GM10248 (cell line): ENCODE measurements around the gene KAT2A.

ENCODE experiments used
- CTCF ChIA-PET: fragments of 300-600 bp; sonication (Branson Sonifier 250); formaldehyde crosslinking; extraction: SDS; loops from one replicate; lab custom pipeline; 2021; ENCODE audit warnings: antibody characterized with exemption; lab: Yijun Ruan, JAX
- POLR2A ChIA-PET: fragments of 350-650 bp; sonication (Branson Sonifier 250); formaldehyde crosslinking; extraction: SDS; loops from one replicate; lab custom pipeline; 2020; ENCODE audit warnings: antibody characterized with exemption; lab: Yijun Ruan, JAX
- DNase-seq: peaks from one replicate; pipeline ENCODE4 v3.0.0; 2012; ENCODE audit errors: extremely low spot score
- TF ChIP-seq, protein P1 (sequence below): IDR thresholded peaks from 2 replicates; pipeline ENCODE4 v1.5.1; 2012; ENCODE audit warnings: mild to moderate bottlenecking, low read depth; ENCODE audit errors: extremely low read depth, missing control alignments, control extremely low read depth

KAT2A gene

DNA sequence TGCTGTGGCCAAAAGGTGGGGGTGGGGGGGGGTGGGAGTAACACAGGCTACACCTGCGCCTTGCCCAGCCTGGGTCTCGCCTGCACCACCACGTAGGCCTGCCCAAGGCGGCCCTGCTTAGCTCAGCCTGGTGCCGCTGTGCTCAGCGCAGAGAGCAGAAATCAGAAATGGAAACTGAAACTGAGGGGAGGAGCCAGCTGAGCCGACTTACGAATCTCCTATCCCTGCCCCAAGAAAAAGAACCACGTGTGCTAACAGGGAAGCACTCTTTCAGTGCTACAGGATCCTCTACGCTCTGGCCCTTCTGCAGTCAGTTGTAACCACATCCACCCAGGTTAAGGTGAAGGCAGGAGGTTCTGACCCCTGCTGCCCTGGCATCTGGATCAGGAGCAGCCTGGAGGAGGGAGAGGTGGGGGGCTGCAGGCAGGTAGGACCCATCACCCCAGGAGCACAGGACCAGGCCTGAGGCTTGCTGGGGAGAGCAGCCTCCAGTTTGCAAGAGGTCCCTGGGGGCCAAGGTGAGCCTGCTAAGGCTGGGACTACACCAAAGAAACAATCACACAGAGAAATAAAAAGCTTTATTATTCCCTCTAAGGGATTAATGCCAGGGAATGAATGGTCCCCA is 8.5 kb downstream of the KAT2A start, which contains the start of gene DHX58:
DHX58 (minus strand) TSS at position 163 of the 625 bp plus-strand sequence. CDS start 822 bp downstream, outside the sequence.
- ChIA-PET CTCF (interaction anchor here (1.1 to 12.1 kb wide), 12 partner anchors 9 to 159 kb away, joined by 3 to 172 read pairs (median 6); partner anchors contain the start of genes CNP and KCNH4), POLR2A (interaction anchor here (0.6 to 1.0 kb wide), 3 partner anchors 145 to 149 kb away, joined by 3 to 4 read pairs (median 3); no protein-coding TSS in a partner anchor)
- TF ChIP-seq, protein P1, sequence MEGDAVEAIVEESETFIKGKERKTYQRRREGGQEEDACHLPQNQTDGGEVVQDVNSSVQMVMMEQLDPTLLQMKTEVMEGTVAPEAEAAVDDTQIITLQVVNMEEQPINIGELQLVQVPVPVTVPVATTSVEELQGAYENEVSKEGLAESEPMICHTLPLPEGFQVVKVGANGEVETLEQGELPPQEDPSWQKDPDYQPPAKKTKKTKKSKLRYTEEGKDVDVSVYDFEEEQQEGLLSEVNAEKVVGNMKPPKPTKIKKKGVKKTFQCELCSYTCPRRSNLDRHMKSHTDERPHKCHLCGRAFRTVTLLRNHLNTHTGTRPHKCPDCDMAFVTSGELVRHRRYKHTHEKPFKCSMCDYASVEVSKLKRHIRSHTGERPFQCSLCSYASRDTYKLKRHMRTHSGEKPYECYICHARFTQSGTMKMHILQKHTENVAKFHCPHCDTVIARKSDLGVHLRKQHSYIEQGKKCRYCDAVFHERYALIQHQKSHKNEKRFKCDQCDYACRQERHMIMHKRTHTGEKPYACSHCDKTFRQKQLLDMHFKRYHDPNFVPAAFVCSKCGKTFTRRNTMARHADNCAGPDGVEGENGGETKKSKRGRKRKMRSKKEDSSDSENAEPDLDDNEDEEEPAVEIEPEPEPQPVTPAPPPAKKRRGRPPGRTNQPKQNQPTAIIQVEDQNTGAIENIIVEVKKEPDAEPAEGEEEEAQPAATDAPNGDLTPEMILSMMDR: no peak
- peak; percentile 93 for DNase-seq

DNA sequence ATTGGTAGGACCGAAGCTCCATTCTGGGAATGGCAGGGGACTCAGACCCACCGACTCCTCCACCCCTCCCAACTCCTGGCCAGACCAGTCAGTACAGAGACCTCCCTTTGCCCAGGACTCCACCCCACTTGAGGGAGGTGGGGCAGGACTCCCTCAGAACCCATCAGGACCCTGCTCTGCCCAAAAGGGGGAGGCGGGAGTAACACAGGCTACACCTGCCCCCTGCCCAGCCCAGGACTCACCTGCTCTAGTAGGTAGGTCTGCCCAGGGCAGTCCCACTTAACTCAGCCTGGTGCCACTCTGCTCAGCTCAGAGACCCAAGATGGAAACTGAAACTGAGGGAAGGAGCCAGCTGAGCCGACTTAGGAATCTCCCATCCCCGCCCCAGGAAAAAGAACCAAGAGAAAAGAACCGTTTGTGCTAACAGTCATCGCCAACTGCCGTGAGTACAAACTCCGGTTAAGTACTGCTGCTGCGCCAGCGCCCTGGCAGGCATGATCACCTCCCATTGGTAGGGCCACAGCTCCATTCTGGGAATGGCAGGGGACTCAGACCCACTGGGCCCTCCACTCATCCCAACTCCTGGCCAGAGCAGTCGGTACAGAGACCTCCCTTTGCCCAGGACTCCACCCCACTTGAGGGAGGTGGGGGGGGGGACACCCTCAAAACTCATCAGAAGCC is 9.2 kb downstream of the KAT2A start:
- ChIA-PET POLR2A (interaction anchor here (0.9 to 1.0 kb wide), 2 partner anchors 145 to 146 kb away, joined by 3 read pairs; no protein-coding TSS in a partner anchor), CTCF (interaction anchor here (0.8 to 12.1 kb wide), 9 partner anchors 9 to 149 kb away, joined by 3 to 172 read pairs (median 6); partner anchors contain the start of genes CNP, DNAJC7, KCNH4 and NKIRAS2)
- DNase-seq: no peak
- TF ChIP-seq, protein P1: no peak

DNA sequence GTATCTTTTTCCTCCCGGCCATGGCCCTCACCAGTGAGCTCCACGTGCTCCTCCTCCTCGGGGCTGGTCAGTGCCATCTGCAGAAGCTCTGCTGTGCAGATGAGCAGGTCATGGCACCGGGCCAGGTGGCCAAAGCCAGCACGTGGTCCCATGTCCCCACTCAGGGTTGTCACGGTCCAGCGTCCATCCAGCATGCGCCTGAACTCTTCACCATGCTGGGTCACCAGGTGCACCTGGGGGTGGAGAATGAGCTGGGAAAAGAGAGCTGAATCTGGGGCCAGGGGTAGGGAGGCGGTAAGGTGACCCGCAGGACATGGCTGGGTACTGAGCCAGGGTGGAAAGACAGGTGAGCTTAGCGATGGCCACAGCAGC is 9.9 kb downstream of the KAT2A start:
- DNase-seq: no peak
- POLR2A ChIA-PET: interaction anchor here (0.6 kb wide), 1 partner anchor 150 kb away, joined by 3 read pairs; no protein-coding TSS in a partner anchor
- CTCF ChIA-PET: interaction anchor here (0.8 to 12.1 kb wide), 8 partner anchors 8 to 148 kb away, joined by 3 to 172 read pairs (median 7); partner anchors contain the start of genes CNP, DNAJC7, KCNH4 and NKIRAS2
- TF ChIP-seq, protein P1: no peak

DNA sequence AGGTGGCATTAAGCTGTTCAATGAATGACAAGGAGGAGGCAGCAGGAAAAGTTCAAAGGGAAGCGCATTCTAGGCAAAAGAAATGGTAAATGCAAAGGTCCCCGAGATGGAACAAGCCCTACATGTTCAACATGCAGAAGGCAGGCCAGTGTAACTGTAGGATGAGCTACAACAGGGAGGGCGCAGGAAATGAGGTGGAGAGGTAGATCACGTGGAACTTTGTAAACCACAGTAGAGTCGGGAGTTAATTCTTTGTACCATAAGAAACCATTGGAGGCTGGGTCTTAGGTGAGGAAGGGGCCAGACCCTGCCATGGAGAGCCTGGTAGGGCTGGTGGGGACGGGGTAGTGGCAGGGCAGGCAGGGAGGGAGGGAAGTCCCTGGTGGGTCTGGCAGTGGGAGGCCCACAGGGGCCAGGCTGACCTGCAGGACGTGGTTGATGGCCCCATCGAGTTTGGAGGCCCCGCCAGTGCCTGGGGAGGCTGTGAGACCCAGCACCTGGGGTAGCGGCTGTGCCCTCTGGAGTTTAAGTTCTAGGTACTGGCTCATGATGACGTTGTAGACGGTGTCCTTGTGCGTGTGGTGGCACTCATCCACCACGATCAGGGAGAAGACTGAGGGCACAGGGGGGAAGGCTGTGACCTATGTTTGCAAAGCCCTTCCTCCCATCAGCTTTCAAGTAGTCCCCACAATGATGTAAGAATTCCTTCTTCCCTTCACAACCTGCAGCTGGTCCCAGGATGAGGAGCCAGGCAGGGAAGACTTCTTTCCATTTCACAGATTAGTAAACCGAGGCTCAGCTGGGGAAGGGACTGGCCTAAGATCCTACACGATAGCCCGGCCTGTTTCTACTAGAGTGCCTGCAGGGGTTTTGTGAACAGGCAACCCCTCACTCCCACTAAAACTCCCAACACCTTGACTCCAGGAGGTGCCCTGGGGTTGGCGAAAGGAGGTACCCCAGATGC is 10.6 kb downstream of the KAT2A start:
- POLR2A ChIA-PET: interaction anchor here (0.6 kb wide), 2 partner anchors 150 to 1256 kb away, joined by 3 read pairs; no protein-coding TSS in a partner anchor
- CTCF ChIA-PET: interaction anchor here (1.0 to 12.1 kb wide), 9 partner anchors 7 to 147 kb away, joined by 3 to 172 read pairs (median 8); partner anchors contain the start of genes CNP, KCNH4 and NKIRAS2
- DNase-seq: no peak
- TF ChIP-seq, protein P1: no peak

DNA sequence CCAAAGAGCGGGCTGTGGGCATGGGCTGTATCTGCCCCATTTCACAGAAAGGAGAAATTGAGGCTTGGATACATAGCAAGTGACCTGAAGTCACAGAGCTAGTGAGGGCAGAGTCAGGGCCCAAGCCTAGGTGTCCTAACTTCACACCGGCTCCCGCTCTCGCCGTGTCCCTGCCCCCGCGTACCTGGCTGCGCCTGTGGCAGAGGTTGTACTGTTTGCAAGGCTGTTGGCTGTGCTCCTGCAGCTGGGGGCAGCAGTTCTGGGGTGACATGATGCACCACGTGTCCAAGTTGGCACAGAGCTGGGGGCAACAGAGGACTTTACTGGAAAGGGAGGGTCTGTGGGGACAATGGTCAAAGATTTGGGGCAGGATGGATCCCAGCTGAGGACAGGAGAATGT is 12.1 kb downstream of the KAT2A start:
- ChIA-PET POLR2A (interaction anchor here (0.6 to 0.7 kb wide), 2 partner anchors 9 to 12 kb away, joined by 3 to 6 read pairs; partner anchors contain the start of gene KAT2A), CTCF (interaction anchor here (0.8 to 5.9 kb wide), 6 partner anchors 8 to 86 kb away, joined by 3 to 43 read pairs (median 18); partner anchors contain the start of gene ZNF385C)
- DNase-seq: no peak
- TF ChIP-seq, protein P1: no peak
